SJSA1 (cell line): Measurements from ENCODE around the gene NPIPB8. TPM values are rescaled to one million over a fixed set of nuclear protein-coding genes. Genes with fewer than 3 reads are reported as not detected.
A peak's percentile ranks its signal among the peaks of the same experiment; 100 is the strongest.
"Not testable (repeated sequence)": the region's sequence is repeated elsewhere in the genome, so short reads cannot be mapped to it uniquely, and the experiment has no call there.

Source experiments
- DNase-seq, 2 experiments: peaks; one replicate each; pipeline ENCODE4 v3.0.0-alpha.2; 2015 to 2020; ENCODE audit warnings: low spot score in 2 of 2, low read depth in 1 of 2
- H3K27ac ChIP-seq: fragments of 250-450 bp; sonication (Bioruptor Pico); 2 replicates; pipeline ENCODE4 v1.5.1; 2020; ENCODE audit warnings: mild to moderate bottlenecking, moderate library complexity
- H3K27me3 ChIP-seq: fragments of 250-450 bp; sonication (Bioruptor Pico); replicated peaks from 2 replicates; pipeline ENCODE4 v1.5.1; 2020; ENCODE audit warnings: mild to moderate bottlenecking, moderate library complexity
- H3K36me3 ChIP-seq: fragments of 250-450 bp; sonication (Bioruptor Pico); 2 replicates; pipeline ENCODE4 v1.5.1; 2020; ENCODE audit warnings: mild to moderate bottlenecking
- H3K4me1 ChIP-seq: fragments of 250-450 bp; sonication (Bioruptor Pico); replicated peaks from 2 replicates; pipeline ENCODE4 v1.6.1; 2021; ENCODE audit warnings: mild to moderate bottlenecking
- H3K4me3 ChIP-seq: fragments of 250-450 bp; sonication (Bioruptor Pico); 2 replicates; pipeline ENCODE4 v1.5.1; 2020; ENCODE audit warnings: mild to moderate bottlenecking
- H3K9me3 ChIP-seq: fragments of 250-450 bp; sonication (Bioruptor Pico); replicated peaks from 2 replicates; pipeline ENCODE4 v1.5.1; 2020; ENCODE audit warnings: mild to moderate bottlenecking
- total RNA-seq: library from RNA; depleted of rRNA; stranded (reverse); fragments of >200 nt; shearing (Covaris generic); gene quantifications from 2 replicates; pipeline ENCODE4 v1.2.3, GENCODE V29; 2014

Gene NPIPB8
- total RNA-seq, 1 experiment from 2014 or later: not detected

- no peak for DNase-seq
- no peak overlapping the region for H3K27ac ChIP-seq
- no peaks in the 10 kb centered on the region for H3K27me3 ChIP-seq
- H3K36me3 ChIP-seq: no peaks in the 10 kb centered on the region
- H3K4me3 ChIP-seq: no peak overlapping the region
- no peaks in the 10 kb centered on the region for H3K9me3 ChIP-seq
- H3K4me1 ChIP-seq: no peaks in the 10 kb centered on the region
These were observed 27.2 kb upstream of the NPIPB8 start for GRCh38 chr16:28610595-28611191.

- not testable (repeated sequence) for H3K36me3 ChIP-seq, H3K4me3 ChIP-seq, DNase-seq, H3K27ac ChIP-seq, H3K4me1 ChIP-seq, H3K9me3 ChIP-seq, H3K27me3 ChIP-seq
These were observed 25.2 kb upstream of the NPIPB8 start for GRCh38 chr16:28612359-28613280.

GRCh38 chr16:28613912-28614311 lies 24.0 kb upstream of the NPIPB8 start:
- H3K27me3 ChIP-seq, DNase-seq, H3K27ac ChIP-seq, H3K36me3 ChIP-seq, H3K4me3 ChIP-seq, H3K4me1 ChIP-seq, H3K9me3 ChIP-seq: not testable (repeated sequence)

- H3K27me3 ChIP-seq, H3K27ac ChIP-seq, H3K9me3 ChIP-seq, H3K4me1 ChIP-seq, H3K4me3 ChIP-seq, H3K36me3 ChIP-seq: not testable (repeated sequence)
- peak in 1 of 2 experiments; percentile 22 for DNase-seq
These were observed 23.3 kb upstream of the NPIPB8 start for GRCh38 chr16:28614561-28614960.

- not testable (repeated sequence) for H3K4me1 ChIP-seq, H3K27me3 ChIP-seq, H3K27ac ChIP-seq, H3K36me3 ChIP-seq, H3K9me3 ChIP-seq, H3K4me3 ChIP-seq
- peak; percentile 30 to 71 for DNase-seq
These were observed 22.2 kb upstream of the NPIPB8 start for GRCh38 chr16:28615486-28616223.

- peak in 1 of 2 experiments; percentile 8 for DNase-seq
- not testable (repeated sequence) for H3K4me1 ChIP-seq, H3K9me3 ChIP-seq, H3K27me3 ChIP-seq, H3K27ac ChIP-seq, H3K4me3 ChIP-seq, H3K36me3 ChIP-seq
These were observed 21.7 kb upstream of the NPIPB8 start for GRCh38 chr16:28616224-28616577.

GRCh38 chr16:28616636-28617035 lies 21.2 kb upstream of the NPIPB8 start:
- Histone ChIP-seq H3K27ac (no peak overlapping the region), H3K4me3 (no peak overlapping the region), H3K36me3 (no peaks in the 10 kb centered on the region), H3K27me3 (0 out of 2 replicates have a peak, but pooled peaks cover 2% of the 10 kb centered on the region), H3K9me3 (no peaks in the 10 kb centered on the region), H3K4me1 (no peaks in the 10 kb centered on the region)
- peak in 1 of 2 experiments; percentile 7 for DNase-seq

GRCh38 chr16:28617874-28618273 lies 20.0 kb upstream of the NPIPB8 start:
- H3K4me1 ChIP-seq: no peaks in the 10 kb centered on the region
- no peak for DNase-seq
- H3K4me3 ChIP-seq: no peak overlapping the region
- H3K27ac ChIP-seq: no peak overlapping the region
- H3K36me3 ChIP-seq: no peaks in the 10 kb centered on the region
- H3K27me3 ChIP-seq: 0 out of 2 replicates have a peak, but pooled peaks cover 2% of the 10 kb centered on the region
- H3K9me3 ChIP-seq: no peaks in the 10 kb centered on the region

- DNase-seq, H3K4me1 ChIP-seq, H3K36me3 ChIP-seq, H3K4me3 ChIP-seq, H3K27ac ChIP-seq, H3K9me3 ChIP-seq, H3K27me3 ChIP-seq: not testable (repeated sequence)
These were observed 17.5 kb upstream of the NPIPB8 start for GRCh38 chr16:28620316-28620715.

- 0 out of 2 replicates have a peak, but pooled peaks cover 3% of the 10 kb centered on the region for H3K9me3 ChIP-seq
These were observed 16.2 kb upstream of the NPIPB8 start for GRCh38 chr16:28621481-28622155.

GRCh38 chr16:28622532-28623171 lies 15.2 kb upstream of the NPIPB8 start:
- H3K4me3 ChIP-seq, H3K4me1 ChIP-seq, H3K36me3 ChIP-seq, H3K9me3 ChIP-seq, H3K27me3 ChIP-seq, H3K27ac ChIP-seq: not testable (repeated sequence)
- peak in 1 of 2 experiments; percentile 33 for DNase-seq

More at GRCh38 chr16:28621481-28622155, 16.2 kb upstream of the NPIPB8 start:
- H3K27me3 ChIP-seq: 0 out of 2 replicates have a peak, but pooled peaks cover 2% of the 10 kb centered on the region
- no peaks in the 10 kb centered on the region for H3K4me1 ChIP-seq
- no peak overlapping the region for H3K4me3 ChIP-seq
- H3K36me3 ChIP-seq: no peaks in the 10 kb centered on the region
- H3K27ac ChIP-seq: no peak overlapping the region
- DNase-seq: peak in 1 of 2 experiments; percentile 22

GRCh38 chr16:28623172-28623711 lies 14.6 kb upstream of the NPIPB8 start:
- Histone ChIP-seq H3K36me3 (no peaks in the 10 kb centered on the region), H3K27me3 (0 out of 2 replicates have a peak, but pooled peaks cover 2% of the 10 kb centered on the region), H3K4me1 (no peaks in the 10 kb centered on the region), H3K27ac (no peak overlapping the region), H3K9me3 (0 out of 2 replicates have a peak, but pooled peaks cover 3% of the 10 kb centered on the region), H3K4me3 (no peak overlapping the region)
- DNase-seq: peak in 1 of 2 experiments; percentile 22

- DNase-seq, H3K4me3 ChIP-seq, H3K36me3 ChIP-seq, H3K4me1 ChIP-seq, H3K9me3 ChIP-seq, H3K27me3 ChIP-seq, H3K27ac ChIP-seq: not testable (repeated sequence)
These were observed 7.0 kb upstream of the NPIPB8 start for GRCh38 chr16:28630905-28631304.
